ENCODE data around the gene CRTC3.

CRTC3 gene

DNA sequence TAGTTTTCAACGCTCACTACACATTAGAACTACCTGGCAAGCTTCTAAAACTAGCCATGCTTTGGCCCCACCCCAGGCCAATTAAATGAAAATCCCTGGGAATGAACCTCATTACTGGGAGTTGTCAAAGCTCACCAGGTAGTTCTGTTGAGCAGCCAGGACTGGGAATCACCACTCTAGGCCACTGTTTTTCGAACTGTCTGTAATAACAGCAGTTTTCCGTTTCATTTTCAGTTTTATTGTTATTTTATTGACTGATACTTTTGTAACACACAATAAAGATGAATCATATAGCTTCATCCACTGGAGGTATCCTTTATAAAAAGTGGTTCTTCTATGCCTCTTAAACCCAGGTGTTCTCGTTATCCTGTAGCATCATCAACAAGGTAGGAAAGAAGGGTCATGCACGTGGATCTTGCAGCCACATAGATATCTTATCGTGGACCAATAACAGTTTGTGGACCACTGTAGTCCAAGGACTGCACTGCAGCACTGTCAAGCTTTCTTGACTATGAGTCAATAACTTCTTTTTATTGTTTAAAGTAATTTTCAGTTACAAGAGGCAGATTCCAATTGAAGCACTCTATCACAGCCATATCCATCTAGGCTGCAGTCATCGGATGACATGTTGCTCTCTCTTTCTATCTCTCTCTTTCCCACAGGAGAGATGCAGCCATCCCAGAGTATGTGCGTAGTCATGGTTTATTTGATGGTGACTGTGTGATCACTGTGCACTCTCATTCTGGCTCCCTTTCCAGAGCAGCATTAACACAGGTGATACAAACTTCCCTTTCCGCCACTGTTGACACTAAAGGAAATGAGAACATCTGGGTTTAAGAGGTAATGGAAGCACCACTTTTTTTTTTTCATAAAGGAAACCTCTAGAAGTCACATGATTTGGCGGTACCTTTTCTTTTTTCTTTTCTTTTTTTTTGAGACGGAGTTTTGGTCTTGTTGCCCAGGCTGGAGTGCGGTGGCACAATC lies 148.4 kb downstream of the CRTC3 start:
- TF ChIP-seq, protein P1, sequence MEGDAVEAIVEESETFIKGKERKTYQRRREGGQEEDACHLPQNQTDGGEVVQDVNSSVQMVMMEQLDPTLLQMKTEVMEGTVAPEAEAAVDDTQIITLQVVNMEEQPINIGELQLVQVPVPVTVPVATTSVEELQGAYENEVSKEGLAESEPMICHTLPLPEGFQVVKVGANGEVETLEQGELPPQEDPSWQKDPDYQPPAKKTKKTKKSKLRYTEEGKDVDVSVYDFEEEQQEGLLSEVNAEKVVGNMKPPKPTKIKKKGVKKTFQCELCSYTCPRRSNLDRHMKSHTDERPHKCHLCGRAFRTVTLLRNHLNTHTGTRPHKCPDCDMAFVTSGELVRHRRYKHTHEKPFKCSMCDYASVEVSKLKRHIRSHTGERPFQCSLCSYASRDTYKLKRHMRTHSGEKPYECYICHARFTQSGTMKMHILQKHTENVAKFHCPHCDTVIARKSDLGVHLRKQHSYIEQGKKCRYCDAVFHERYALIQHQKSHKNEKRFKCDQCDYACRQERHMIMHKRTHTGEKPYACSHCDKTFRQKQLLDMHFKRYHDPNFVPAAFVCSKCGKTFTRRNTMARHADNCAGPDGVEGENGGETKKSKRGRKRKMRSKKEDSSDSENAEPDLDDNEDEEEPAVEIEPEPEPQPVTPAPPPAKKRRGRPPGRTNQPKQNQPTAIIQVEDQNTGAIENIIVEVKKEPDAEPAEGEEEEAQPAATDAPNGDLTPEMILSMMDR (IDR thresholded peaks at IDR 0.05), result no peak

DNA sequence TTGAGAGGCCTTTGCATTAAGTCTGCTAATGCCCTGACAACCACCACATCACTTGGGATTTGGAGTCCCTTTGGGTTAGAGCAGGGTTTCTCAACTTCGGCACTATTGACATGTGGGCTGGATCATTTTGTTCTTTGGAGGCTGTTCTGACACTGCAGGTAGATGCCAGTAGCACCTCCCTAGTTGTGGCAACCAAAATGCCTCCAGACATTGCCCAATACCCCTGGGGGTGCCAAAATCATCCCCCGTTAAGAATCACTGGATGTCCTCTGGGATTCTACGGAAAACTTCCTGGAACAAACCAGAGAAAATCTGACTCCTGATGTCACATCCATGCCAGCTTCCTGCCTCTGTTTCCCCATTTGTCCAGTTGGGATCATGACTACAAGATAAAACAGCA lies 150.2 kb downstream of the CRTC3 start:
- TF ChIP-seq, protein P1 (IDR thresholded peaks at IDR 0.05), result no peak

DNA sequence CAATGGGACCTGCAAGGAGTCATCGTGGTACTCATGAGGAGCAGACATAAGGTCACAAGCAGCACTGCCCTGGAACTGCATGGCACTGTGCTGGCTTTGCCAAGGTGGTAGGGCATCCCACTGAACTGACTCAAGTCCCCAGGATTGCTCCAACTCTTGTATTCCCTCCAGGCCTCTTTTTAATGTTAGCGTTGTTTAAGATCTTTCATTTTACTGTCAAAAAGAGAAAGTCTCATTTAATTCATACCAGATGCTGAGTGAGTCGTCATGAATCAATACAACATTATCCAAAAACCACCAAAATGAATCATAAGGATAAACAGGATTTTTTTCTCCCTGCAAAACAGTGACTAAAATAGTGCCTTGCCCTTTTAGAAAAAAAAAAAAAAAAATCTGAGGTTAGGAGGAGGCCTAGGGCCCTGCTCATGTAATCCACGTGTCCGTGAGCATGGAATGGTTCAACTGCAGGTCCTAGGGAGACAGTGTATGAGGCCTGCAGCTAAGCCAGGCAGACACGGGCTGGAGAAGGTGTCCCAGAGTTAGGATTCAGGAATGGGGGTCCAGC lies 150.7 kb downstream of the CRTC3 start:
- TF ChIP-seq, protein P1 (IDR thresholded peaks at IDR 0.05), result no peak

DNA sequence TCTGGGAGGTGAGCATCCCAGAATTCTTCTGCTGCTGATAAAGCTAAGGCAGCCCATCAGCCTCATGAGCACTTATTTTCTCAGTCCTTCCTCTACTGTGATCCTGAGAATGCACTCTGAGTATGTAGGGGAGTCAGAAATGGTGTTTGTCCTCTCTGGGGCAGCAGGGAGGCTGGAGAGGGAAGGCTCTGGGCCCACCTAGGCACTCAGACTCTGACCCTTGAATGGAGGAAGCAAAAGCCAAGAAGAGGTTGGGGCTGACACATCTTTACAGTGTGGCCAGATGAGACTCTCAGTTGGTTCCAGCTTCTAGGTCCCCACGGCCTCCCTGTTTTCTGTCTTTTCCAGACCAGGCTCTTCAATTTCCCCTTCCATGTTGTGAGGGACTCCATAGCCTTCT lies 151.3 kb downstream of the CRTC3 start:
- TF ChIP-seq, protein P1 (IDR thresholded peaks at IDR 0.05), result no peak

DNA sequence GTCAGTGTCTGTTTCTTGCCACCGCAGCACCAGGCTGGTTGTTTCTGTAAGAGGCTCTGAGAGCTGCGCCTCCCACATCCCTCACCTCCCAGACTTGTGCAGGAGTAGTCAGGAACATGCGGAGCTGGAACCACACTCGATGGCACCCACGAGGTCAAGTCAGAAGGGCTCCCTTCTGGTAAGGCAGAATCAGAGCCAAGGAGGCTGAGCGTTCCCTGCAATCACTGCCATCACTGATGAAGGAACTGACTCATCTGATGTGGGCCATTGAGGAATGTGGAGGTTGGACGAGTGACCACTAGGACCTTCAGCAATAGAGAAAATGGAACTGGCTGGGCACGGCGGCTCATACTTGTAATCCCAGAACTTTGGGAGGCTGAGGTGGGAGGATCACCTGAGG lies 151.8 kb downstream of the CRTC3 start:
- TF ChIP-seq, protein P1 (IDR thresholded peaks at IDR 0.05), result no peak

DNA sequence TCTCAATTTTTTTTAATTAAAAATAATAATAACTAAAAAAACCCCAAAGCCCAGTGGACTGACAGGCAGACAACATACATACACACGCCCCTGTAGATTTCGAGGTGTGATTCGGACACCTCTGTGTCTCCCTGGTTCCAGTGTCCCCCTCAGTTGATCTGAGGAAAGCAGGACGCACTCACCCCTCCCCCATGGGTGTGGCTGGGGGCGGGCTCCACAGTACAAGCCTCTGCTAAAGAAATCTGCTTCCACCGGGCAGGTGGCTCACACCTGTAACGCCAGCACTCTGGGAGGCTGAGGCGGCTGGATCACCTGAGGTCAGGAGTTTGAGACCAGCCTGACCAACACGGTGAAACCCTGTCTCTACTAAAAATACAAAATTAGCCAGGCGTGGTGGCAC lies 153.6 kb downstream of the CRTC3 start:
- TF ChIP-seq, protein P1 (IDR thresholded peaks at IDR 0.05), result no peak

DNA sequence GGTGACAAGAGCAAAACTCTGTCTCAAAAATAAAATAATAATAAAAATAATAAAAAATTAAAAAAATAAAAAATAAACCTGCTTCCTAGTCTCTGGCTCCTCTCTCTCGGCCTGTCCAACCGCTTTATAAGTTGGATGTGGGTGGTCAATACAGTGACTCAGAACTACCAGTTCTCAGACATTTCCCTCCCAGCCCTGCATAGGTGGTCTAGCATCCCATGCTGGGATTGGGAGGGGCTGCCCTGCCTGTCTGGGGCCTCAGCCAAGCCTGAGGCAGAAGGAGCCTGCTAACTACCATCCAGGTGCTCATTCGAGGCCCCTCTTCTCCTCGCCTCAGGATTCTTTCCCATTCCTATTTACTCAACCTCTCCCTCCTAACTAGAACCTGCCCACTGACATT lies 154.2 kb downstream of the CRTC3 start:
- TF ChIP-seq, protein P1 (IDR thresholded peaks at IDR 0.05), result no peak

All from LNCAP (cell line).